Measurements from ENCODE around the gene PDZRN3. TPM values are rescaled to one million over a fixed set of nuclear protein-coding genes. Genes with fewer than 3 reads are reported as not detected.

The PDZRN3 gene
- total RNA-seq, 4 donors from 2014 or later: 227 to 305 (median 265) TPM

DNA sequence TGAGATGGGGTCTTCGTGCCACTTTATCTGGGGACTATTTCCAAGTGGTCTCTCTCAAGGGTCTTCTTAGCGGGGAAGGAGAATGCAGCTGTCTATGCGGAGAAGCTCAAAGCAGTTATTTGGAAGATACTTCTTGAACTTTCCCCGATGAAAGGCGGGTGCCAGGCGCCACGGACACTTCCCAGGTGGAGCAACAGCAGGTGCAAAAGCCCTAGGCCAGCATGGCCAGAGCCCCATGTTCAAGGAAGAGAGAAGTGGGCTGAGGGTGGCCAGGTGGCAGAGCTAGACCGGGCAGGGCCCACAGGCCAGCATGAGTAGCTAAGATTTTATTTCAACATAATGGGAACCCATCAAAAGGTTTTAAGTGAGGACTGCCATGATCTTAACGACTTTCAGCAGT lies 232.8 kb downstream of the PDZRN3 start:
- Histone ChIP-seq H3K36me3 (peaks cover 0 to 95% of the 10 kb centered on the region in 2 donors), H3K4me3 (no peak overlapping the region), H3K27me3 (no peaks in the 10 kb centered on the region), H3K27ac (peak overlapping the region in 1 of 4 donors; percentile 21), H3K4me1 (no peaks in the 10 kb centered on the region), H3K9me3 (no peaks in the 10 kb centered on the region)
- 93 to 100% methylated on average over 1 to 9 of the region's 9 CpGs for WGBS, 2 donors (ENCODE audit: low coverage in 1 of 2)
- TF ChIP-seq POLR2AphosphoS5 (IDR thresholded peaks at IDR 0.05): no peak
- no peak for TF ChIP-seq POLR2A (IDR thresholded peaks at IDR 0.05)
- TF ChIP-seq, protein P1, sequence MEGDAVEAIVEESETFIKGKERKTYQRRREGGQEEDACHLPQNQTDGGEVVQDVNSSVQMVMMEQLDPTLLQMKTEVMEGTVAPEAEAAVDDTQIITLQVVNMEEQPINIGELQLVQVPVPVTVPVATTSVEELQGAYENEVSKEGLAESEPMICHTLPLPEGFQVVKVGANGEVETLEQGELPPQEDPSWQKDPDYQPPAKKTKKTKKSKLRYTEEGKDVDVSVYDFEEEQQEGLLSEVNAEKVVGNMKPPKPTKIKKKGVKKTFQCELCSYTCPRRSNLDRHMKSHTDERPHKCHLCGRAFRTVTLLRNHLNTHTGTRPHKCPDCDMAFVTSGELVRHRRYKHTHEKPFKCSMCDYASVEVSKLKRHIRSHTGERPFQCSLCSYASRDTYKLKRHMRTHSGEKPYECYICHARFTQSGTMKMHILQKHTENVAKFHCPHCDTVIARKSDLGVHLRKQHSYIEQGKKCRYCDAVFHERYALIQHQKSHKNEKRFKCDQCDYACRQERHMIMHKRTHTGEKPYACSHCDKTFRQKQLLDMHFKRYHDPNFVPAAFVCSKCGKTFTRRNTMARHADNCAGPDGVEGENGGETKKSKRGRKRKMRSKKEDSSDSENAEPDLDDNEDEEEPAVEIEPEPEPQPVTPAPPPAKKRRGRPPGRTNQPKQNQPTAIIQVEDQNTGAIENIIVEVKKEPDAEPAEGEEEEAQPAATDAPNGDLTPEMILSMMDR (IDR thresholded peaks at IDR 0.05): no peak
- TF ChIP-seq EP300 (IDR thresholded peaks at IDR 0.05): no peak
- ATAC-seq: no peak

DNA sequence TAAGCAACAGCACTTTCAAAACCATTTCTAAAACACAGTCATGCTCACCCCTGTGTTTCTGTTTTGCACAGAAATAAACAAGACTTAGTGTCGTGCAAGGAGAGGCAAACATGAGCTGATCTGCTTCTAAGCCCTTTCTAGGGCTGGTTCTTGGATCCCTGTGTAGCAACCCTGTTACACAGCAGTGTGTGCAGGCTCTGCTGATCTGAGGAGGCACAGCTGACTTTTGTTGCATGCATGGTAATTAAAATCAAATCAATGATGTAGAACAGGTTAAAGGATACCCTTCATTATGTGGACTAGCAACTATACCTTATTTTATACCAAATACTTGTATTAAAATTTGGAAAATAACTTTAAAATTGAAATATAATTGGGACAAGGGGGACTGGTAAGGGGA lies 234.8 kb downstream of the PDZRN3 start:
- Histone ChIP-seq H3K4me3 (no peak overlapping the region), H3K9me3 (no peaks in the 10 kb centered on the region), H3K36me3 (peaks cover 0 to 94% of the 10 kb centered on the region in 2 donors), H3K4me1 (peaks cover 0 to 7% (median 0%) of the 10 kb centered on the region in 3 donors), H3K27ac (peak overlapping the region in 3 of 4 donors; percentile 10 to 33 (median 11)), H3K27me3 (no peaks in the 10 kb centered on the region)
- TF ChIP-seq EP300 (IDR thresholded peaks at IDR 0.05) (no peak), POLR2A (IDR thresholded peaks at IDR 0.05) (no peak), POLR2AphosphoS5 (IDR thresholded peaks at IDR 0.05) (no peak)
- TF ChIP-seq, protein P1 (IDR thresholded peaks at IDR 0.05): no peak
- 67% methylated on average over 1 of the region's 1 CpG; no CpG with 5 or more reads in 1 of the 2 donors for WGBS, 2 donors (ENCODE audit: low coverage in 1 of 2)
- ATAC-seq: no peak

DNA sequence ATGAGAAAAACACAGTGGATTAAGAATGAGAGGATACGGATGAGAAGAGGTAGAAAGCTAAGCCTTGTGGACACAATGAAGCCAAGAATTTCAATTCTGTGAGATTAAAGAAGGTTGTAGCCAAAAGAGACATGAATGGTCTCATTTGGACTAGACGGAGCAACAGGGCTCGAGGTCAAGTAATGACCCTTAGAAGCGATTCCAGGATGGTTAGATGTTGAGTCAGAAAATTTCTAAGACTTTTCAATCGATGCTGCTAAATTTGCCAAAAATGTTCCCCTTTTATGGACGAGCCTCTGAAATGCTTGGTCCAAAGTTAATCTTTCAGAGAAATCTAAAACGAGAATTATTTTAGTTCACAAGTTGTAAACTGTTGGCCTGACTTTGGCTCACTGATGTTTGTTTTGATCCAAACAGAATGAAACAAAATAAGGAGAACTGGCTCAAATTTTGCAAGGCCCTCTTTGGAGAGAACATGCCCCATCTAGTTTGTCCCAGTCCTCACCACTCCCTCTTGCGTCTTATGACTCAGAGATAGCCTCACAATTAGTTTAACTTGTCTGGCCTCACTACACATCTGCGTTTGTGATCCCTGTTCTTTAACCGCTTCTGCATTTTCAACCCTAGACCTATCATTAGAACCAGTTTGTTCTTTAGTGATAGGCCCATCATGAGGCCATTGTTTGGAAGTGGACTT lies 235.5 kb downstream of the PDZRN3 start:
- ATAC-seq: peak; percentile 66
- Histone ChIP-seq H3K27me3 (no peaks in the 10 kb centered on the region), H3K9me3 (no peaks in the 10 kb centered on the region), H3K4me1 (peaks cover 0 to 7% (median 0%) of the 10 kb centered on the region in 3 donors), H3K36me3 (peaks cover 0 to 94% of the 10 kb centered on the region in 2 donors), H3K27ac (peak overlapping the region in 3 of 4 donors; percentile 10 to 33 (median 11)), H3K4me3 (no peak overlapping the region)
- WGBS, 2 donors (ENCODE audit: low coverage in 1 of 2): 45 to 53% methylated on average over 10 of the region's 10 CpGs
- peak; percentile 34 for TF ChIP-seq POLR2AphosphoS5 (IDR thresholded peaks at IDR 0.05)
- TF ChIP-seq EP300 (IDR thresholded peaks at IDR 0.05): no peak

DNA sequence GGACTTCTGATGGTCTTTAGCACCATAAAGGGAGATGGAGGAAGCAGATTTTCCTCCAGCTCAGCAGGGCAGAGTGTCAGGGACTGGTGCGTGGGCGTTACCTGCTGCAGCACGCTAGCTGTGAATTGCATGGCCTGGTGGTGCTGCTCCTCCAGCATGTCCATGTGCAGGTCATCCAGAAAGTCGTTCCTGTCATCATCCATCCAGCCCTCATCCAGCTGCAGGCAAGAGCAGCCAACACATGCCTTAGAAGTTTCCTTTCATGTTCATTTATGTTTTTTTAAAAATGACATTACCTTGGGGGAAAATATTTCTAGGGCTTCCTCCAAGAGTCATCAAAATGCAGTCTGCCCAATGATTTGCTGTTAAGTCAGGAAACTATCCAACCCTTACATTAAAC lies 239.2 kb downstream of the PDZRN3 start:
- no peak overlapping the region for H3K27ac ChIP-seq
- 60% methylated on average over 3 of the region's 4 CpGs; no CpG with 5 or more reads in 1 of the 2 donors for WGBS, 2 donors (ENCODE audit: low coverage in 1 of 2)

DNA sequence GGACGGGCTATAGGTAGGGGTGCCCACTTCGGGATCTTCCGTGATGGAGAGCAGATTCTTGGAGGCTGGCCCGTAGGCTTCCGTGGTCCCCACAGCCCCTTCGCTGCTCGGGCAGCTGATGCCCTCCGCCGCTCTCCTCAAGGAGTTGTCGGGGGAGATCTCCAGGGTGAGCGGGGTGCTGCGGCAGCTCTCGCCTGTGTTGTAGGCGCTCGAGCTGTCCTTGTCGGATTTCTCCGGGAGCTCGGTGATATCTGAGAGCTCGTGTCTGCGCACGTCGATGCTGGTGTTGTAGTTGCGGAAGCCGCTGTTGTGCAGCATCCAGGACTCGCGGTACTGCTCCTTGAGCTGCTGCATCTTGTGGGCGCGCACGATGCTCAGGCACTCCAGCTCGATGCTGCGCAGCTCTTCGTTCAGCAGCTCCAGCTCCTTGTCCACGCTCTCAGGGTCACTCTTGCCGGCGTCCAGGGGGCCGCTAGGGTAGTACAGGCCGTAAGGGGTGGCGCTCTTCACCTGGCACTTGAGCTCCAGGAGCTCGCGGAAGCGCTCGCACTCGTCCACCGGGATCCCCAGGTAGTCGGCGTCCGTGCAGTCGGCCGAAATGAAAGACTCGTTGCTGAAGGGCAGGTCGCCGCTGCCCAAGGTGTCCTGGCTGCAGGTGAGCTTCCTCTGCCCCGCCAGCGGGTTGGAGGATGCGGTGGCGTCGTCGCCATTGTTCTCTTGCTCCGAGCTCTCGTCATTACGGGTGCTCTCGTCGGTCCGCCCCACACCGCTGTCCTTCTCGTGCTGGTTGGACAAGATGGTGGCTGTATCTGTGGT lies 240.4 kb downstream of the PDZRN3 start:
- Histone ChIP-seq H3K9me3 (no peaks in the 10 kb centered on the region), H3K36me3 (peaks cover 0 to 84% of the 10 kb centered on the region in 2 donors), H3K27ac (no peak overlapping the region), H3K4me3 (no peak overlapping the region), H3K27me3 (no peaks in the 10 kb centered on the region), H3K4me1 (peaks cover 0 to 7% (median 0%) of the 10 kb centered on the region in 3 donors)
- 91% methylated on average over 40 of the region's 66 CpGs; no CpG with 5 or more reads in 1 of the 2 donors for WGBS, 2 donors (ENCODE audit: low coverage in 1 of 2)
- ATAC-seq: no peak
- TF ChIP-seq, protein P1 (IDR thresholded peaks at IDR 0.05): no peak
- TF ChIP-seq EP300 (IDR thresholded peaks at IDR 0.05): no peak
- no peak for TF ChIP-seq POLR2A (IDR thresholded peaks at IDR 0.05)
- TF ChIP-seq POLR2AphosphoS5 (IDR thresholded peaks at IDR 0.05): no peak

More for the DNA sequence above, 239.2 kb downstream of the PDZRN3 start:
- no peak for ATAC-seq
- Histone ChIP-seq H3K9me3 (no peaks in the 10 kb centered on the region), H3K36me3 (peaks cover 0 to 96% of the 10 kb centered on the region in 2 donors), H3K4me3 (no peak overlapping the region), H3K27me3 (no peaks in the 10 kb centered on the region), H3K4me1 (peaks cover 0 to 7% (median 0%) of the 10 kb centered on the region in 3 donors)
- TF ChIP-seq EP300 (IDR thresholded peaks at IDR 0.05) (no peak), POLR2AphosphoS5 (IDR thresholded peaks at IDR 0.05) (no peak), POLR2A (IDR thresholded peaks at IDR 0.05) (no peak)
- TF ChIP-seq, protein P1 (IDR thresholded peaks at IDR 0.05): no peak
